OCI-LY1 (cell line): ENCODE data around the gene CANT1.
A peak's percentile ranks its signal among the peaks of the same experiment; 100 is the strongest.

Source experiments
- H2AFZ ChIP-seq: fragments of 200-600 bp; sonication (generic), shearing (Covaris generic); 2 replicates; pipeline ENCODE4 v1.6.0; 2014; ENCODE audit warnings: antibody characterized with exemption, mild to moderate bottlenecking, low read length
- H3F3A ChIP-seq: fragments of 200-600 bp; sonication (generic), shearing (Covaris generic); 2 replicates; pipeline ENCODE4 v1.6.0; 2014; ENCODE audit warnings: mild to moderate bottlenecking, antibody characterized with exemption, low read length, moderate library complexity; ENCODE audit not compliant: insufficient read depth
- H3K27ac ChIP-seq: fragments of 200-600 bp; sonication (generic); 2 replicates; pipeline ENCODE4 v1.5.1; 2014; ENCODE audit warnings: low read length, mixed run types, mild to moderate bottlenecking, low read depth; ENCODE audit not compliant: poor library complexity, severe bottlenecking
- H3K27me3 ChIP-seq: fragments of 200-600 bp; sonication (generic); 2 replicates; pipeline ENCODE4 v1.6.0; 2014; ENCODE audit warnings: antibody characterized with exemption, mild to moderate bottlenecking, low read length, moderate library complexity; ENCODE audit not compliant: insufficient read depth
- H3K36me3 ChIP-seq: fragments of 200-600 bp; sonication (generic); 2 replicates; pipeline ENCODE4 v1.6.1; 2014; ENCODE audit warnings: mild to moderate bottlenecking, antibody characterized with exemption, low read length, moderate library complexity, mixed read lengths; ENCODE audit not compliant: insufficient read depth
- H3K4me1 ChIP-seq: fragments of 200-600 bp; sonication (generic); 2 replicates; pipeline ENCODE4 v1.5.1; 2014; ENCODE audit warnings: mild to moderate bottlenecking, low read length, moderate library complexity; ENCODE audit not compliant: insufficient read depth, severe bottlenecking
- H3K4me2 ChIP-seq: fragments of 200-600 bp; sonication (generic), shearing (Covaris generic); 2 replicates; pipeline ENCODE4 v1.6.1; 2014; ENCODE audit warnings: low read length
- H3K4me3 ChIP-seq: fragments of 200-600 bp; sonication (generic); 2 replicates; pipeline ENCODE4 v1.5.1; 2014; ENCODE audit warnings: low read length, low read depth, mild to moderate bottlenecking, mixed read lengths; ENCODE audit not compliant: poor library complexity, severe bottlenecking
- H3K79me2 ChIP-seq: fragments of 200-600 bp; shearing (Covaris generic); 2 replicates; pipeline ENCODE4 v1.6.1; 2016; ENCODE audit warnings: mixed run types, low read length, mixed read lengths; ENCODE audit not compliant: insufficient read depth
- H3K9ac ChIP-seq: fragments of 200-600 bp; sonication (generic), shearing (Covaris generic); 2 replicates; pipeline ENCODE4 v1.6.1; 2014; ENCODE audit warnings: mild to moderate bottlenecking, low read length, mixed read lengths
- H3K9me2 ChIP-seq: fragments of 200-600 bp; sonication (generic), shearing (Covaris generic); 2 replicates; pipeline ENCODE4 v1.6.1; 2014; ENCODE audit warnings: low read depth, mild to moderate bottlenecking, low read length, mixed read lengths
- H3K9me3 ChIP-seq: fragments of 200-600 bp; shearing (Covaris generic); 2 replicates; pipeline ENCODE4 v1.6.1; 2014; ENCODE audit warnings: low read length, mixed read lengths
- H4K20me1 ChIP-seq: fragments of 200-600 bp; sonication (generic), shearing (Covaris generic); 2 replicates; pipeline ENCODE4 v1.6.0; 2016; ENCODE audit warnings: mild to moderate bottlenecking, low read length; ENCODE audit not compliant: insufficient read depth
- EZH2 ChIP-seq: fragments of 200-600 bp; sonication (generic), shearing (Covaris generic); IDR thresholded peaks from 2 replicates; pipeline ENCODE4 v1.8.0; 2017; ENCODE audit warnings: borderline replicate concordance, mixed run types, mild to moderate bottlenecking, antibody characterized with exemption, low read length, moderate library complexity, mixed read lengths
- TF ChIP-seq, protein P1 (sequence below): fragments of 200-600 bp; sonication (generic), shearing (Covaris generic); IDR thresholded peaks from 2 replicates; pipeline ENCODE4 v1.5.1; 2017; ENCODE audit warnings: mild to moderate bottlenecking, antibody characterized with exemption, low read length, moderate library complexity, mixed read lengths

Gene CANT1

DNA sequence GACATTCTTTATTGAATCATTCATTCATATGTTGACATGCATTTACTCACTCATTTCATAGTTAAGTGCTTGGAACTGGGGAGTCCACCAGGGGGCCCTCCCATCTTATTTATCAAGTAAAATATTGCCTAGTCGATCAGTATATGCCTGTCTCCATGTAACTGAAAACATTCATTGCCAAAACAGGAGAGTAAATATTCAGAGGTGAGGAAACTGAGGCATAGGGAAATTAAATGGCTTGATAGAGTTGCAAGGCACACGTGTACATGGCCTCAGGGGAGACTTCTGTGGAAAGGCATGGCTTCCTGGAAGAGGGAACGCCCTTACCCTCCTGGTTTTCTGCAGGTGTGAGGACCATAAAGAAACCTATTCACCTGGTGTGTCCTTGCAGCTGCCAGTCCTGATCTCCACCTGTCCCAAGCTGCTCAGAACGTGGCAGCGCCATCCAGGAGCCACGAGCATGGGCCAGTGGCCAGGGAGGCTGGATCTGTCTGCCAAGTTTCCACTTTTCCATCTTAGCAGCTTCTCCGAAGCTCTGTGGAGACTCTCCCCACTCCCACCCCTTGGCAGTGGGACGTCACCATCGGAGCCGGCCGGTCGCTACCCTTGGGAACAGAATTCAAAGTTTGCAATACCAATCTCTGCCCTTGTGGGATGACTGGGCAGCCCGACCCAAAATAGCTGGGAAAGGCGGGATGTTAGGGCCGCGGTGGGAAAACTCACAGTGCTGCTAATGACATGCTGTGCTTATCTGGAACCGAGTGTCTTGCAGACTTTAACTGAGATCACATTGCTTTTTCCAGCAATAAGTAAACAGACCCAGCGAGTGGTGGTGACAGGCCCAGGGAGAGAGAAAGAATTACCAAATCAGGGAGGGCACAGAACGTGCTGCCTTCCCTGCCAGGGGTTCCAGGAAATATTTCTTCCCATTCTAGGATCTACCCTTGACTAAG is 10.3 kb upstream of the CANT1 start:
- H3K9ac ChIP-seq = no peak overlapping the region
- H4K20me1 ChIP-seq = no peaks in the 10 kb centered on the region
- no peaks in the 10 kb centered on the region for H3K79me2 ChIP-seq
- H3K4me2 ChIP-seq = no peak overlapping the region
- no peaks in the 10 kb centered on the region for H3K4me1 ChIP-seq
- H3K27ac ChIP-seq = no peak overlapping the region
- H3F3A ChIP-seq = no peaks in the 10 kb centered on the region
- H3K4me3 ChIP-seq = no peak overlapping the region
- TF ChIP-seq EZH2 = no peak
- TF ChIP-seq, protein P1, sequence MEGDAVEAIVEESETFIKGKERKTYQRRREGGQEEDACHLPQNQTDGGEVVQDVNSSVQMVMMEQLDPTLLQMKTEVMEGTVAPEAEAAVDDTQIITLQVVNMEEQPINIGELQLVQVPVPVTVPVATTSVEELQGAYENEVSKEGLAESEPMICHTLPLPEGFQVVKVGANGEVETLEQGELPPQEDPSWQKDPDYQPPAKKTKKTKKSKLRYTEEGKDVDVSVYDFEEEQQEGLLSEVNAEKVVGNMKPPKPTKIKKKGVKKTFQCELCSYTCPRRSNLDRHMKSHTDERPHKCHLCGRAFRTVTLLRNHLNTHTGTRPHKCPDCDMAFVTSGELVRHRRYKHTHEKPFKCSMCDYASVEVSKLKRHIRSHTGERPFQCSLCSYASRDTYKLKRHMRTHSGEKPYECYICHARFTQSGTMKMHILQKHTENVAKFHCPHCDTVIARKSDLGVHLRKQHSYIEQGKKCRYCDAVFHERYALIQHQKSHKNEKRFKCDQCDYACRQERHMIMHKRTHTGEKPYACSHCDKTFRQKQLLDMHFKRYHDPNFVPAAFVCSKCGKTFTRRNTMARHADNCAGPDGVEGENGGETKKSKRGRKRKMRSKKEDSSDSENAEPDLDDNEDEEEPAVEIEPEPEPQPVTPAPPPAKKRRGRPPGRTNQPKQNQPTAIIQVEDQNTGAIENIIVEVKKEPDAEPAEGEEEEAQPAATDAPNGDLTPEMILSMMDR = peak; percentile 63
- no peaks in the 10 kb centered on the region for H3K36me3 ChIP-seq
- H3K9me3 ChIP-seq = peaks cover 9% of the 10 kb centered on the region; the same call in 1 of the 2 replicates
- H3K27me3 ChIP-seq = peaks cover 4% of the 10 kb centered on the region; the same call in 1 of the 2 replicates
- H3K9me2 ChIP-seq = no peaks in the 10 kb centered on the region
- no peak overlapping the region for H2AFZ ChIP-seq

- H3K4me2 ChIP-seq = no peak overlapping the region
- H3K4me3 ChIP-seq = no peak overlapping the region
- no peaks in the 10 kb centered on the region for H3K4me1 ChIP-seq
- TF ChIP-seq EZH2 = no peak
- TF ChIP-seq, protein P1 = no peak
- H2AFZ ChIP-seq = no peak overlapping the region
- H3K79me2 ChIP-seq = no peaks in the 10 kb centered on the region
- H4K20me1 ChIP-seq = no peaks in the 10 kb centered on the region
- H3K9me2 ChIP-seq = no peaks in the 10 kb centered on the region
- no peaks in the 10 kb centered on the region for H3K36me3 ChIP-seq
- H3K27ac ChIP-seq = no peak overlapping the region
- peaks cover 4% of the 10 kb centered on the region; the same call in 1 of the 2 replicates for H3K27me3 ChIP-seq
- H3F3A ChIP-seq = no peaks in the 10 kb centered on the region
- H3K9ac ChIP-seq = no peak overlapping the region
- peaks cover 10% of the 10 kb centered on the region; the same call in 1 of the 2 replicates for H3K9me3 ChIP-seq
Observed at GRCh38 chr17:79019261-79019631, 9.7 kb upstream of the CANT1 start.

- Histone ChIP-seq H3F3A (no peaks in the 10 kb centered on the region), H3K27ac (no peak overlapping the region), H3K4me2 (no peak overlapping the region), H4K20me1 (no peaks in the 10 kb centered on the region), H3K4me3 (no peak overlapping the region), H2AFZ (no peak overlapping the region), H3K9me3 (peaks cover 19% of the 10 kb centered on the region; the same call in 1 of the 2 replicates), H3K9ac (no peak overlapping the region), H3K79me2 (no peaks in the 10 kb centered on the region), H3K9me2 (no peaks in the 10 kb centered on the region), H3K36me3 (no peaks in the 10 kb centered on the region), H3K27me3 (peaks cover 4% of the 10 kb centered on the region; the same call in 1 of the 2 replicates), H3K4me1 (no peaks in the 10 kb centered on the region)
- TF ChIP-seq, protein P1 = no peak
- TF ChIP-seq EZH2 = no peak
Observed at GRCh38 chr17:79018370-79018695, 8.8 kb upstream of the CANT1 start.
